D341Med (cell line): ENCODE results near the gene HOXA4.

Experiments
- DNase-seq: peaks from one replicate; pipeline ENCODE4 v3.0.0; 2012; ENCODE audit warnings: low spot score

Gene HOXA4

GRCh38 chr7:27147199-27148030 lies 16.9 kb upstream of the HOXA4 start, which contains the start of gene HOXA6:
Gene HOXA6, minus strand, starts transcription at chr7:27147774. Its CDS starts 25 bp downstream, at chr7:27147749.
- peak; percentile 37 for DNase-seq

DNA sequence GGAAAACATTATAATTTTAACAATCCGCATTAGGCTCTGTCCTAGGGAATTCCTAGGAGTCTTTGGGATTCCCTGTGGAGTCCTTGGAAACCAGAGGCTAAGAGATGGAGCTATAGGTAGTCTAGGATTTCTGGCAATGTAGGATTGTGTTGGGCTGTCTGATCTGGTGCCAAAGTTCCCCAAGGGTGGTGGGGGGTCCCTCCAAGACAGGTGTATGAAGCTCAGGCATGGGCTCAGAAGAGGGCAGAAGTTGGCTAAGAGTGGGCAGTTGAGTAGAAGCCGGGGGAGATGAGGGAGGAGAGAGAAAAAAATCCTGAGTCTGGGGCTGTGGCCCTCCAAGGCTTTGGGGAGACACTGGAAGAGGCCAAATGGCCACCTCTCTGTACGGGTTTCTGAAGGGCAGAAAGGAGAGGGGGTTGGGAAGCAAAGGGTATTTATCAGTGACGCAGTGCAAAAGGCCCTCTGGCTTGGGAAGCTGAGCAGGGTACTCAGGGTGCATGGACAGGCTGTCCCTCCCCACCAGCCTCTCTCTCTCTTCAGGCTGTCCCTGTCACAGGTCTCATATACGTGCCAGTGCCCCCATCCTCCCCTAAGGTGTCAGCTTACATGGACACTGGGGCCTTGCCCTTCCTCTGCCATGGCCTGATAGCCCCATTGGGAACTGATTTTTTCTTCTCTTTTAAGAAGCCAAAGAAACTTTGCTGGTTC lies 16.1 kb upstream of the HOXA4 start:
- no peak for DNase-seq

GRCh38 chr7:27145914-27146412 lies 15.4 kb upstream of the HOXA4 start:
- DNase-seq: no peak

- DNase-seq: no peak
These were observed 14.8 kb upstream of the HOXA4 start for GRCh38 chr7:27145165-27145913.

DNA sequence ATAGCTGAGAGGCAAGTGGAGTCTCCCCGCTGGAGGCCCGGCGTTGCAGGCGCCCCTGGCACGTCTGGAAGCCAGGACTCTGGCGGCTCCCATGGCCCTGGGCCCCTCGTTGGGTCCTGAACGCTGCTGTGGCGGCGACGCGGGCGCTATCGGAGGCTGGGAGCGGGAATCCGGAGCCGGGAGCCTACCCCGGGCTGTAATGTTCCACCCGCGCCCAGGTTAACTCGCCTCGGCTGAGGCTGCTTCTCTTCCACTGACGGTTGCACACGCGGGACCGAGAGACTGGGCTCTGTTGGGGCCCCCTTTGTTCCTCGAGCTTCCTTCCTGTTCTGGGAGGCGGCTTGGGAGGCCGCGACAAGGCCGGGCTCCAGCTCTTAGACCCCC lies 14.2 kb upstream of the HOXA4 start:
- DNase-seq: no peak

DNA sequence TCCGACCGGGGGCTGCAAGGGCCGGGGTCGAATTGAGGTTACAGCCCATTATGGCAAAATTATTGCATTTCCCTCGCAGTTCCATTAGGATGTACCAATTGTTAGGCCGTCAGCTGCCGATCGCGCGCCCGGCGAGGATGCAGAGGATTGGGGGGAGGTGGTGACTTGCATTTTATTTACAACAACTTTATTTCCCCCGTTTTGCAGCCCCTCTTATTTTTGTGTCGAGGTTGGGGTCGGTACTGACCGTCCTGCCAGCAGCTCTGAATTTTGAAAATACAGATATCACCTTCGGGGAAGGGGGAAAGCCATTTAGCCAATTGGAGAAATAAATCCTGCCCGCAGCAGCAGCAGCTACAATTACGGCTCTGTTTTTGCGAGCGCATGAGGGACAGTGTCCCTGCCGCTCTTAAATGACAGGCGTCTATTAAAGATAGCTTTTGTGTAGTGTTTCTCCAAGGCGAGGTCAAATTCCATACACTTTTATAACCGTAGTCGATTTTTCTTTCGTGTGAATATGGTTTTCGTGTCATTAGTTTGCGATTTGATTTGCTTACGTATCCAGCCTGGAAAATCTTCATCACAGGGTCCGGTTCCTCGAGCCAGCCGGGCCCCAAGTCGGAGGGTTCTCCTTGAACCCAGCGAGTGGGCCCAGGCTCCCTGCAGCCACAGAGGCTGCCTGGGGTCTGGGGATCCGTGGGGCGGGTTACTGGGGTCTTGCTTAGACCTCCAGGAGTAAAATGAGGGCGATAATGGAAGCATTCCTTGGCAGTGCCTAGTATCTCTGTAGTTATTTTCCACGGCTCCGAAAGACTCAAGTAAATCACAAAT lies 13.6 kb upstream of the HOXA4 start:
- no peak for DNase-seq

DNA sequence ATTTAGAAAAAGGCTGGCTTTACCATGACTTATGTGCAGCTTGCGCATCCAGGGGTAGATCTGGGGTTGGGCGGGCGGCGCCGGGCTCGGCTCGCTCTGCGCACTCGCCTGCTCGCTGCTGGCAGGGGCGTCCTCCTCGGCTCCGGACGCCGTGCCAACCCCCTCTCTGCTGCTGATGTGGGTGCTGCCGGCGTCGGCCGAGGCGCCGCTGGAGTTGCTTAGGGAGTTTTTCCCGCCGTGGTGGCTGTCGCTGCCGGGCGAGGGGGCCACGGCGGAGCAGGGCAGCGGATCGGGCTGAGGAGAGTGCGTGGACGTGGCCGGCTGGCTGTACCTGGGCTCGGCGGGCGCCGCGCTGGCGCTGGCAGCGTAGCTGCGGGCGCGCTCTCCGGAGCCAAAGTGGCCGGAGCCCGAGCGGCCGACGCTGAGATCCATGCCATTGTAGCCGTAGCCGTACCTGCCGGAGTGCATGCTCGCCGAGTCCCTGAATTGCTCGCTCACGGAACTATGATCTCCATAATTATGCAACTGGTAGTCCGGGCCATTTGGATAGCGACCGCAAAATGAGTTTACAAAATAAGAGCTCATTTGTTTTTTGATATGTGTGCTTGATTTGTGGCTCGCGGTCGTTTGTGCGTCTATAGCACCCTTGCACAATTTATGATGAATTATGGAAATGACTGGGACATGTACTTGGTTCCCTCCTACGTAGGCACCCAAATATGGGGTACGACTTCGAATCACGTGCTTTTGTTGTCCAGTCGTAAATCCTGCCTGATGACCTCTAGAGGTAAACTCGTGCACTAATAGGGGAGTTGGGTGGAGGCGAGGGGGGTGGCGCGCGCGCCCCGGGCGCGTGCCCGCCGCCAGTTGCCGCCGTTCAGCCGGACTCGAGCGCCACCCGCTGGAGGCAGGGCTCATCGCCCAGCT lies 12.7 kb upstream of the HOXA4 start, which contains the start of gene HOXA5:
Gene HOXA5, minus strand, starts transcription at position 659 of the 927 bp plus-strand sequence. Its CDS starts 74 bp downstream, at position 585.
- peak; percentile 85 for DNase-seq

GRCh38 chr7:27142580-27143022 lies 12.0 kb upstream of the HOXA4 start:
- DNase-seq: no peak

- DNase-seq: no peak
These were observed 11.5 kb upstream of the HOXA4 start for GRCh38 chr7:27141923-27142579.

DNA sequence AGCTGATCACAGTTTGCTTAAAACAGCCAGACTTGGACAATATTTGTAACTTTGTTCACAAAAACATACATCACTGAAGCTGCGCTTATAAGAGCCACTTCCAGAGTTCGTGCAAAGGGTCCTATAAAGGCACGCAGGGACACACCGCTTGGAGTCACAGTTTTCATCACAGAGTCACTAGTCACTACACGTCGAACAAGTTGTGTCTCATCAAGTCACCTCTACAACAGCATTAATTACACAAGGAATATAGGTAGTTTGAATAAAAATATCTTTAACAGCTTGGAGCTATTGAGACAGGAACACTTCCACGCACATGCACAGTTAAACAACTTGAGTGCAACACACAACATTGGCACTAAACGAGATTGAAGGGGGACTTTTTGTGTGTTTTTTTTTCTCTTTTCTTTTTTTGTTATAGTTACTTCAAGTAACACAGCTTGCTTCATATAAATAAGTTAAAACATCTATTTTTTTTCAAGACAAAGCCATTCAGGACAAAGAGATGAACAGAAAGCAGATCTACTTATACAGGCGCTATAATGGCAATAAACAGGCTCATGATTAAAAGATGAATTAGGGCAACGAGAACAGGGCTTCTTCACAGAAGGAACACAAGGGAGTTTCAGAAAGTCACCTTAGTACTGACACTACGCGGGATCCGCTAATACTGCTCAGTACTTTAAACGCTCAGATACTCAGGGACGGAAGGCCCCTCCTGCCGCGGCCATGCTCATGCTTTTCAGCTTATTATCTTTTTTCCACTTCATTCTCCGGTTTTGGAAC lies 10.8 kb upstream of the HOXA4 start:
- no peak for DNase-seq

DNA sequence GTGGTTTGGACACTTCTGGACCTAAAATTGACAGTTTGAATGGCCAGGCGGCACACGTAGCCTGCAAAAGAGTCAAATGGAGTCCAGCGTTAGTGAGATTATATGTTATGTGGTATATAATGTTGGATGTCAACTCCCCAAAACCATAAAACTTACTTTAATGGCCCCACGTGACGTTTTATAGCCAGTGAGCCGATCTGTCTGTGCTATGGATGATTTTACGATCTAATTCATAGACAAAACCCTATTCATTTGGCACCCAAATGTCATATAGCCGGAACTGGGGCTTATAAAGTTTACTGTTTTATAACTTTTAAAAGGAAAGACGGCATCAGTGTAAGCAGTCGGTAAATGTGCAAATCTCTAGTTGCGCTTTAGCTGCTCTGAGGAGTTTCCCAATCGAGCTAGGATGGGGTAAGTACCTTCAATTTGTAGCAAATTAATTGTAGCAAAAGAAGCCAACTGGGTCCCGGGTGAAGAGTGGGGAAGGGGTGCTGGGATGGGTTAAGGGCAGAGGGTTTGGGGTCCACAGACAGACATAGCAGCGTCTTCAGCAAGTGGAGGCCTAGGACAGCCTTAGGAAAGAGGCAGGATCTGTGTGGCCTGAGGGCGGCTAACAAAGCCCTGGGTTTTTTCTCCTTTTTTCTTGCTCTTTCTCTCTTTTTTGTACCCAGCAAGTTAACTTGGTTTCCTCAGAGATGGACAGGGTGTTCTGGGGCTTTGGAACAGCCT lies 9.7 kb upstream of the HOXA4 start:
- no peak for DNase-seq

GRCh38 chr7:27139334-27140125 lies 9.0 kb upstream of the HOXA4 start:
- no peak for DNase-seq

DNA sequence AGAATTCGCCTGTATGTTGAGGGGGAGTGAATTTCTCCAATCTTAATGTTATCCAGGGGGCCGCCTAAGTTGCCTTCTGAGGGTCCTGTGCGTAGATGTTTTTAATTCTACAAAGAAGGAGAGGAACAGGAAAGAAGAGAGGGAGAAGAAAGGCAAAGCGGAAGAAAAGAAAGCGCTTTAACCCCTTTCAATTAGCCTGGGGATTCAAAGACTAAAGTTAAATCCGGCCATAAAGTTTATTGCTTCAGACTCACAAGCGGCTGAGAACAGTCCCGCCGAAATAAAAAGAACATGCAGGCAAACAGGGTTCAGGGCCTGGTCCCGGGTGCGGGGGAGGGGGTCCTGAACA lies 8.4 kb upstream of the HOXA4 start:
- DNase-seq: no peak

GRCh38 chr7:27138472-27138871 lies 7.9 kb upstream of the HOXA4 start:
- no peak for DNase-seq

GRCh38 chr7:27137640-27138315 lies 7.2 kb upstream of the HOXA4 start:
- no peak for DNase-seq

DNA sequence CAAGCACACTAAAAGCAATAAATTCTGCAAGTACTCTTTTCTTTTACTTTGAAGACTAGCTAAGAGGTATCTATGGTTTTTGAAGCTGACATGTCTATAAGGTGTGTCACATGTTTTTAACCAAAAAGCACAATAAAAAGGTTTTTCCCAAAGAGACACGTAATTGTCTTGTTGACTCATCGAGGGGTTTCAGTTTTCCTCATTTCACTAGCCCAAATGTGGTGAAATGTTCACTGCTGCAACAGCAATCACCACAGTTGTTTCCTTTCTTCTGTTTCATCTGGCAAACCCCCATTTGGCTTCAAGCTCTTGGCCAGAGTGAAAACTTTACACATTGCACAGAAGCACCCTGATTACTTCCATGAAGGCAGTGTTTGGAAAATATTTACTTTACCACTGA lies 3.8 kb upstream of the HOXA4 start:
- no peak for DNase-seq
